Measurements from ENCODE around the gene TLR1.

- no peak for TF ChIP-seq CREB1 (IDR thresholded peaks at IDR 0.05; ENCODE audit: low read depth)
- no peak for TF ChIP-seq YY1 (IDR thresholded peaks at IDR 0.05; ENCODE audit: low read depth)
- TF ChIP-seq RAD21 (IDR thresholded peaks at IDR 0.05; ENCODE audit: low read depth): no peak
- TF ChIP-seq TCF12 (IDR thresholded peaks at IDR 0.05; ENCODE audit: low read depth): no peak
- TF ChIP-seq EP300 (IDR thresholded peaks at IDR 0.05; ENCODE audit: borderline replicate concordance): no peak
- TF ChIP-seq MAX (IDR thresholded peaks at IDR 0.05): no peak
- TF ChIP-seq REST (IDR thresholded peaks at IDR 0.05; ENCODE audit: low read depth): no peak
- TF ChIP-seq ZBTB7A (IDR thresholded peaks at IDR 0.05; ENCODE audit: low read depth): no peak
- TF ChIP-seq TAF1 (IDR thresholded peaks at IDR 0.05; ENCODE audit: low read depth): no peak
- TF ChIP-seq CEBPB (IDR thresholded peaks at IDR 0.05): no peak
- TF ChIP-seq USF1 (IDR thresholded peaks at IDR 0.05): no peak
- no peak for TF ChIP-seq TEAD4 (IDR thresholded peaks at IDR 0.05)
- TF ChIP-seq NFIC (IDR thresholded peaks at IDR 0.05): no peak
Measured at GRCh38 chr4:38762560-38762959, 42.0 kb downstream of the TLR1 start.
